Renal cortex interstitium (tissue), 11 donors: ENCODE measurements around the gene RANGAP1. TPM values are rescaled to one million over a fixed set of nuclear protein-coding genes. Genes with fewer than 3 reads are reported as not detected.
"Not testable (repeated sequence)": the region's sequence is repeated elsewhere in the genome, so short reads cannot be mapped to it uniquely, and the experiment has no call there.

Experiments used
- DNase-seq, 11 donors: peaks; one replicate each; pipeline ENCODE4 v3.0.0-alpha.2; 2013; ENCODE audit warnings: low read depth in 9 of 11, low spot score in 4 of 11; ENCODE audit errors: extremely low read depth in 1 of 11
- polyA plus RNA-seq, 3 donors: library from polyadenylated mRNA; unstranded; fragments of 120-200 nt; gene quantifications; one replicate each; pipeline ENCODE4 v1.2.1, GENCODE V29; 2013; ENCODE audit not compliant: insufficient read length in 3 of 3

Gene RANGAP1
- polyA plus RNA-seq, 3 donors = 45.7 to 59.3 (median 56.0) TPM

DNA sequence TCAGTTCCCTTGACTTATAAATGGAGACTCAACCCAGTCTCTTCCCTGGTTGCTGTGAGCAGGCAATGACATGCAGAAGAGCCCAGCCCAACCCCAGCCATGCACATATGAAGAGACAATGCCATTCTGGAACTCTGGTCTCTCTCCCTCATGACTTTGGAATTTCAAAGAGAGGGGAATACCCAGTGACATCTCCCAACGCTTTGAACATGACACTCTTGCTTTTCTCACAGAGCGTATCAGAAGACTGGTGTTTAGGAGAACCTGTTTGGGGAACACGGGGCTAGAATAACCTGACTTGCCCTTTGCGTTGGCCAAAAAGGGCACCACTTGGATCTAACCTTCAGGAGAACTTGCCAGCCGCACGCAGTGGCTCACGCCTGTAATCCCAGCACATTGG, 12.9 kb downstream of the RANGAP1 start:
- no peak for DNase-seq

DNA sequence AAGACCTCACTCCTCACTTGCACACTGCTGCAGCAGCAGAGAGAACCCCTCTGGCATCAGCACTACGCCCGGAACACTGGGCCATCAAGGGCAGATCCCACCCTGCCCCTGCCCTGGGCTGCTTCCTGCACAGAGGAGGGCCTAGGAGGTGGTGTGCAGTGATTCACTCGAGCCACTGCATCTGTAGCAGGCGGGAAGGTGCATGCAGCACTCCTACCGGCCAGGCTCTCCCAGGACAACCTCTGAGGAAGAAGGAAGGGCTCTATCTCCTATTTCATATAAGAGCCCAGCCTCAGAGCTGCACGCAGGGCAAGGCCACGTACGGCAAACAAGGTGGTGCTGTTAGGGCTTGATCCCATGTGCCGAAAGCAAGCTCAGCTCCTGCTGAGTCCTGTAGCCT, 14.2 kb downstream of the RANGAP1 start:
- DNase-seq = no peak

DNA sequence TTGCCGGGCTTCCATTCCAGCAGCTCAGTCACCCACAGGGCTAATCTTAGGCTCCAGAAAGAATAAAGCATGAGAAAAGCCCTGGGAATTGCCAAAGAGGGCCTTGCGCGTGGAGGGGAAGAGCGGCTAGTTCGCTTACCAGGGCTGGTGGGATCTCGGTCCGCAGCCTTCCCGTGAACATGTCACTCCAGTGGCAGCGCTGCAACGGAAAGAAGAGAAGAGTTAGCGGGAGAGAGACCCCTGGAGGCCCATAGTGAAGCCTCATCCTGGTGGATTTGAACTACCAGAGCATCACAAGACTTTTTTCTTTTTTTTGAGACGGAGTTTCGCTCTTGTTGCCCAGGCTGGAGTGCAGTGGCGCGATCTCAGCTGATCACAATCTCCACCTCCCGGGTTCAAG, 18.0 kb downstream of the RANGAP1 start:
- no peak for DNase-seq

DNA sequence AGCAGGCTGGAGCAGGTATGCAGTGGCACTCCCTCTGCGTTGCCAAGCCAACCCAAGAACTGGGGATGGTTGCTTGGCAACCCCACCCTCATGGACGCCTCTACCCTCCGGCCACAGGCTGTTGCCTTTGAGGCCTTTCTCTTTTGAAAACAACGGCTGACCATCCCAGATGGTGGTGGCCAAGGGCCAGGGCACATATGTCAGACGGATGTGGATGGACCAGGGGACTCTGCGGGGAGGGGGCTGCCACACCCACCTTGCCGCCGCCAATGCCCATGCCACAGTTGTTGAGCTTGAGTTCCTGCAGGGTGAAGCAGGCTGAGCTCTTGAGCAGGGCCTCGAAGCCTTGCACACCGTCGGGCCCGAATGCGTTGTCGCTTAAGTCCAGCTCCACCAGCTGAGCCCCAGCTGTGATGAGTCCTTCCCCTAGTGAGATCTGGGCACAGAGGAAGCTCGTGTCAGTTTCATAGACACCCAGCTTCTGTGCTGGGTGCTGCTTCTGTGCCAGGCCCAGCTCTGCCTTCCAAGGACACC, 21.5 kb downstream of the RANGAP1 start:
- DNase-seq = no peak

DNA sequence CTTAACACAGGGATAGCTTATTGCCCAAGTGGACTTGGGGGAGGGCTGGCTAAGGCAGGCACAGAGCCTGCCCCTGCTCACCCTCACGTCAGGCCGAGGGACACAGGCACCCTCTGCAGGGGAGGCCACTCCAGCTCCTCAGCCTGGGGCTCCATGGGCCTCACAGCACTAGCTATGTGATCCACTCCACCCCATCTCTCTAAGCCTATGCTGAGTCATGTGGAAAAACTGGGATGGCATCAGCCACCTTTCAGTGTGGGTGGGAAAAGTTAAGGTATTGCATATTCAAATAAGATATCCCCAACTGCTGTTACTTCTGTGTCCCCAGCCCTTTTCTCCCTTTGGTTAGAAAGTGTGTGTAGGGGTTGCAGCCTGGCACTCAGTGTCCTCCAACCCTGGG, 22.3 kb downstream of the RANGAP1 start:
- DNase-seq = no peak

DNA sequence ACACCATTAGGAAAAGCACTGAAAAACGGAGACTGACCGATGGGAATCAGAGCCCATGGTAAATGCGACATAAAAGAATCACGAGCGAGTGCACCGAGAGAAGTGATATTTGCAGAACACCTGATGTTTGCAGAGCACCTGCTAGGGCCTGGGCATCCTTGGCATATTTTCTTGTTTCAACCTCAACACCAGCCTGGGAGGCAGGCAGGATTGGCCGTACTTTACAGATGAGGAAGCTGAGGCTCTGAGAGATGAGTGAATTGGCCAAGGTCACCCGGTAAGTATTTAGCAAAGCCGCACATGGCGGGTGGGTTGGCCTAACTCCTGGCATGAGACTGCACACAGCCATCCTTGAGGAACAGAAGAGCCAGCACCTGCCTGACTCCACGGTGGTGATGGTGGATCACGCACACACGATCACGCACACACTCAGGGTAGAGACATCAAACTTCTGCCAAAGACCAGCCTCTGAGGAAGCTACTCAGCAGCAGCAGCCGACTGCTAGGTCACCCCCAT, 23.7 kb downstream of the RANGAP1 start:
- no peak for DNase-seq

DNA sequence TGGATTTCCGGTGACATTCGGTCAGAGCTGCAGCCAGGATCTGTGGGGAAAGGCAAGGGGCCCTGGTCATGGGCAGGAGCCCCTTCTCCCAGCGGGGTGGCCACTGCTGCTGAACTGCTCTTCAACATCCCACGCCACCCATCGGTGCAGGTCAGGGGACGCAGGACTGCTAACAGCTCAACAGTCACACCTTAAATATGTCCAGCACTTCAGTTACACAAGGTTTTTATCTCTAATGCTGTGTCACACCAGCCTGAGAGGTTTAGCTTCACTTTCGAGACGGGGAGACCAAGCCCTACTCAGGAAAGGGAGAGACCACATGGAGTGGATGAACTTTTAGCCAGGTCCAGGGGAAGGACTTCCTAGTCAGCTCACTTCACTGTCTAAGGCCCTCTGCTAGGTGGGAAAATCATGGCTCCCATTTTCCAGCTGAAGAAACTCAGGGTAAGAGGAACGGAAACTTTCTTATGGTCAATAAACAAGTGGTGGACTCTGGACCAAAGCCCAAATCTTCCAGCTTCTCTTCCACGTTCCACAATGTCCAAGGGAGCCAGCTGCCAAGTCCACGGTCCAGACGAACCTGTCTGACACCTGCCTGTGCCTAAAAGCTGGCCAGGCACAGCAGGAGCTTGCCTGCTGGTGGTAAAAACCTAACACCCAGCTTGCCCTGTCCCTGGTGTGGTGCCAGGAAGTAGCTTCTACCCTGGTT, 24.3 kb downstream of the RANGAP1 start:
- no peak for DNase-seq

DNA sequence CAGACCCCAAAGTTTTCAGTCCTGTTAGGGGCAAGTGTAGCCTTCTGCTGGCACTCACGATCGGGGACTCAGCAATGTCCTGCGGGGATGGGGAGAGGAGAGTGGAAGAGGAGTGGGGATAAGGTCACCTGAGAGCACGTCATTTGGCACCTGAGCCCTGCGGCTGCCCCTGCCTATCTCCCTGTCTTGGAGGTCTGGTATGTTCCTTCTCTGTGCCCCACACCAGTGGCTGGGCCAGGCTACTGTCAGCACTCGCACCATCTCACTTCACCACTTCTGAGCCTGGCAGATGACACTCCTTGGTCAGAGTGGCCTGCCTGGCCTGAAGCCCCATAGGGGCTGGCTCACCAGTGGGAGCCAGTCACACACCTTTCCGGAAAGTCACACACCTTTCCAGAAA, 25.1 kb downstream of the RANGAP1 start:
- DNase-seq = no peak

DNA sequence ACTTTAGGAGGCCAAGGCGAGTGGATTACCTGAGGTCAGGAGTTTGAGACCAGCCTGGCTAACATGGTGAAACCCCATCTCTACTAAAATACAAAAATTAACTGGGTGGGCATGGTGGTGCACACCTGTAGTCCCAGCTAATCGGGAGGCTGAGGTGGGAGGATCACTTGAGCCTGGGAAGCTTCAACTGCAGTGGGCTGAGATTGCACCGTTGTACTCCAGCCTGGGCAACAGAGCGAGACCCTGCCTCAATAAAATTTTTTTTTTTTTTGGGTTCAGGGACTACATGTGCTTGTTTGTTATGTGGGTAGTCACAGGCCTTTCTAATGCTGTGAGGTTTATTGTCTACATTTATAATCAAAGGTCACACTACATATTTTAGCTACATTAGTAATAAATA, 26.2 kb downstream of the RANGAP1 start:
- DNase-seq = not testable (repeated sequence)

DNA sequence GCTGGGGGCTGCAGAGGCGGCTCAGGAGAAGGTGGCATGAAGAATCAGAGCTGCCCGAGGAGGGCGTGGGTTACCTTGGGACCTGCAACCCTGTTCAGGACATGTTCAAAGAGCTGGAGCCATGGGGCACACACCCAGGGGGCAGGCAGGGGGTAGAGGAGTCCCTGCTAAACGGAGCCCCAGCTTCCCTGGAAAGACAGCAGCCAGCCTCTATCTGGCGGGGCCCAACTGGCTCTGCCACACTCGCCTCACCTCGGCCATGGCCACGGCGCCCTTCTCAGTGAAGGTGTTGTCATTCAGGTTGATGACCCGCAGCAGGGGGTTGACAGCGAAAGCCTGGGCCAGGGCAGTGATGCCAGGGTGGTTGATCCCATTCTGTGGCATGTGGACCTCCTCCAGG, 28.3 kb downstream of the RANGAP1 start:
- DNase-seq = no peak

DNA sequence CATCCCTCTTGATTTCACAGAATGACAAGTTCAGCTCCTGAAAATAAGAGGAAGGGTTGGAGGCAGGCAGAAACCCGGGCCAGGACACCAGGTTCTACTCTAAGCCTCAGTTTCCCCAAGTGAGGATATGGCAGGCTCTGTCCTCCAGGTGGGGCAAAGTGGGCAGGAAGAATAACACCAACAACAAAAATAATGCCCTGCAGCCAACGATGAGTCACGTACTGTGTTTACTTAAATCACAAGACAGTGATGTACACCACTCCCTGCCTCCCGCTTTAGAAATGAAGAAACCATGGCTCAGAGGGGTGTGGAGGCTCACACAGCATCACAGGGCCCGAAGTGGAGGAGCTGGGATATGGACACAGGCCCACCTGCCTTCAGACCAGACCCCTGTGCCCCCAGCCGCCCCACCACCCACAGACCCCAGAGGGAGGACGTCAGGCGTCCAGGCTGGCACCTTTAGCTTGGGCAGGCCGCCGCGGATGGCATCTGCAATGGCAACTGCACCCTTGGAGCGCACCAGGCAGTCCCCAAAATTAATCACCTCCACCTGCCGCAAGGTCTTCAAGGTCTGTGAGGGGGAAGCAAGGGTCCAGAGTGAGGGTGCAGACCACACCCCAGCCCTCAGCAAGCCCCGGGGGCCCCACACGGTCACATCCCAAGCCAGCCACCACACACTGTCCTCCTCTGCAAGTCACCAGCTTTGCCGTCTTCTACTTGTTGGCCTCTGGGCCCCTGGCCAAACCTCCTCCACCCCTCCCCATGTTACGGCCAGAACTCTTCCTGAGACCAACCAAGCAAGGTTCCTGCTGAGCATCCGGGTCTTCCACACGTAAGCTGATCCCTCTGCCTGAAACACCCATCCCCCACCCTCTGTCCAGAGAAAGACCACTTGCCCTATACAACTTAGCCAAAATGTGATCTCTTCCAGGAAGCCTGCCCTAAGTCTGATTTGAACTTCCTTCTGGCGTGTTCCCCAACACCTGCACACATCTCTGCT, 29.4 kb downstream of the RANGAP1 start:
- peak in 3 of 11 donors; percentile 10 to 29 (median 22) for DNase-seq

DNA sequence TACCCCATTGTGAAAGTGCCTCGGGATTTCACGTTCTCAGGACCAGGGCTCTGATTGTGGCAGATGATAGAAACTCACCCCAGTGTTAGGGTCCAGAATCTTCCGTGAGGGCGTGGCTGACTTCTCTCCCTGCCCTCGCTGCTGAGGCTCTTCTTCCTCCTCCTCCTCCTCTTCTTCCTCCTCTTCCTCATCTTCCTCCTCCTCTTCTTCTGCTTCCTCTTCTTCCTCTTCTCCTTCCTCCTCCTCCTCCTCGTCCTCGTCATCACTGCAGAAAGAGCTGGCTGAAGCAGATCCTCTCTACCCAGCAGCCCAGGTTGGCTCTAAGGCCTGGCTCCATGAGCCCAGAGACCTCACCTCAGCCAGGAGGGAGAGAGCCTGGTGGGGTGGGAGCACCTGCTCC, 31.8 kb downstream of the RANGAP1 start:
- DNase-seq = no peak

DNA sequence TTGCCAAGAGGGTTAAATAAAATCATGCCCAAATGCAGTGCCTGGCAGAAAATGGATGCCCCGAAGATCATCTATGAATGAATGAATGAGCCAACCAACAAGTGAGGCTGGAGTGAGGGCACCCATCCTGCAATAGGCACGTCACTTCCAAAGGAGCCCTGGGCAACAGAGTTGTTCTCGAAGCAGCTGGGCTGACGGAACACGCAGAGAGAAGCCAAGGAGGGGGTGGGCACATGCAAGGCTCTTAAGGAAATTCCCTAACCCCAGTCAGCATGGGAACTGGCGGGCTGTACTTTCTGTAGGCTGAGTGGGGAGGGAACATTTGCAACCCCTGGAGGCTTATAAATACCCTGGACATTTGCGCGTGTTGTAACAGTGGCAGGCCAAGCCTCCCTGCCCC, 33.6 kb downstream of the RANGAP1 start:
- DNase-seq = no peak

DNA sequence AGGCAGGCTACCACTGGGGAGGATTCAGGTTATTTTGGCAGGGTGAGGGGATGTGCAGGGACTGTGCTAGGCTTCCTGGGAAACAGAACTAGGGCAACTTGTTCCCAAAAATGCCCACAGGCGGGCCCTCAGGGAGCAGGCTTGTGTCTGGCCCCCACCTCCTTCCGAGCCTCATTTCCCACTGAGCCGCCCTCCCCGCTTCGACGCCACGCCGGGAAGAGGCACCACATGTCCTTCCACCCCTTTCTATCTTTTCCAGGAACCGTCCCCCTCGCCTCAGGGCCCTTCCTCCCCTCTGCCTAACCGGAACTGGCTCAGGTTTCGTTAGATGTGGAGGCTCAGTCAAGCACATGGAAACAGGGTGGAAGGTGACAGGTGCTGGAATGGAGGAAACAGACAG, 35.9 kb downstream of the RANGAP1 start:
- no peak for DNase-seq

DNA sequence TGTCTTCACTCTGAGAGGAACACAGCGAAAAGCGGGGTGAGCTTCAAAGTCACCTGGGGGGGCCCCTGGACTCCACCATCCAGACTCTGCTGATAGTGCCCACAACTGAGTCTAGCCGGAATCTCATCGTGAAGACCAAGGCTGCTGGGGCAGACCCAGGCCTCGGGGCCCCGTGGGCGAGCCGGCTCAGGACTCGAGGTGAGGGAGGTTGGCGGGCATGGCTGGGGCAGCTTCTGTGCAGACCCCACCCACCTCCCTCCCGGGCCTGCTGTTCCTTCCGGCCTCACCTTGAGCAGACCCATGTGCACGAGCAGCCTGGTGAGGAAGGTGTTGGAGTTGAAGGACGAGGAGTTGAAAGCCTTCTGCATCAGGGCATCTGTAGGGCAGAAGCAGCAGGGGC, 36.5 kb downstream of the RANGAP1 start:
- no peak for DNase-seq

DNA sequence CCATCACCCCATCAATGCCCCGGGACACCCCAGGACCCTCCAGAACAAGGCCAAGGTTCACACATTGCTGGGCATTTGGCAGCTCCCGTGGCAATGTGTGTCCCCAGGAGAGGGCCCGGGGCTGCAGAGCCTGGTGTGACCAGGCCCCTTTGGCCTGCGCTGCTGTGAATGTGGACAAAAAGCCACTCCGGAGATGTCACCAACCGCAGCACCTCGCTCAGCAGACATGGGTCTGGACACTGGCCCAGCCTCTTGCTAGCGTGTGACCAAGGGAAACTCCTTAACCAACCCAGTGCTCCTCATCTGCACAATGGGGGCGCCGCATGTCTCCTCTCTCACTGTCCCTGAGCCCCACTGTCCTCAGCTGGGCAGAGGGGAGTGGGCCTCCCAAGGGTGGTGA, 37.2 kb downstream of the RANGAP1 start:
- DNase-seq = no peak

DNA sequence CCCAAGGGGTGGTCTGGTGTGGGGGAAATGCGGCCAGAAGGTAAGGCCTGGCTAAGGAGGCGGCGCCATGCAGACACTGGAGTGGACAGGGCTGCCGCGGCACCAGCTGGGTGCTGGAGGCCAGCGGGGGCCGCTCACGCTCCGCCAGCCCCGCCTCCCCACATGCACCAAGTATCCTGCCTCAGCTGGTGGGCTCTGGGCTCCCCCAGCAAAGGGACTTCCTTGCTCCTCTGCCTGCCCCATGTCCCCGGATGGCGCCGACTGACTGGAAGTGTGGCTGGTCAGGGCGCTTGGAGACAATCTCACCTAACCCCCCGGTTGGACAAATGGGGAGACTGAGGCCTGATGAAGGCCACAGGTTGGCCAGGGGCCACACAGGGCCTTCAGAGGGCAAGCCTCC, 37.7 kb downstream of the RANGAP1 start:
- no peak for DNase-seq

DNA sequence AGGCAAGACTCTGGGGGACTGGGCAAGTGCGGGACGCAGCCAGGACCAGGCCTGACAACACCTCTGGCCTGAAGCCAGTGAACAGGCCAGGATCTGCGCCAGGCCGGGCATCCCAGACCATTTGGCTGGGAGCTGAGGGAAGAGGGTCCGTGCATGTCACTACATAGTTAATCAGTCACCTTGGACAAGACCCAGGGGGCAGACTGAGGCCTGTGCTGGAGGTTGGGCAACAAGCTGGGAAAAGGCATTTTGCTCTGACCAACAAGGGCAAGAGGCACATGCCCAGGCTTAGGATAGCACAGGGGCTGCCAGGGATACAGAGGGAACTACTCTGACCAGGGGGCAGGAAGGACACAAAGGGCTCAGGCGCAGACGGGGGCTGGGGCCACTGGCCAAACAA, 38.3 kb downstream of the RANGAP1 start:
- DNase-seq = no peak

DNA sequence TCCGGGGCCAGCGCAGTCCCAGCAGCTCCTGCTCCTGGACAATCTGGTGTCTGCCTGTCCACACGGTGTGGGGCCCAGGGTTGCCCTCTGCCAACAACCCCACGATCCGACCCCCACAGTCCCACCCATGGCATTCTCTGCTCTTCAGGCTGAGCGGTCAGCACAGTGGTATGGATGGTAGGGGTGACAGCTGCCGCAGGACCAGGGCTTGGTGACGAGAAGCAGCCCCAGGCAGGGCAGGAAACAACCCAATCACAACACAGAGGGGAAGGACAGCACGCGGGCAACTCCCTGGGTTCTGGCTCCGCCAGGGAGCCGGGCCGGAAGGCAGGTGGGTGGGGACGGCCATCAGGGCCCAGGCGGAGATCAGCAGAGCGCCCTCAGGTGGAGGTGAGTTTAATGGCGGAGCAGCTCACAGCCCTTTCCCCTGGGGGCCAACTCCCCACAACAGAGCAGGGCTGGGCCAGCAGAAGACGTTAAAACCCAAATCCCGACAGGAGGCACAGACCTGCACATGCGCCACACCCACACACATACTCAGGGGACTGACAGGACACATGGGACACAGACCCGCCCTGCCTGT, 40.0 kb downstream of the RANGAP1 start:
- DNase-seq = no peak

DNA sequence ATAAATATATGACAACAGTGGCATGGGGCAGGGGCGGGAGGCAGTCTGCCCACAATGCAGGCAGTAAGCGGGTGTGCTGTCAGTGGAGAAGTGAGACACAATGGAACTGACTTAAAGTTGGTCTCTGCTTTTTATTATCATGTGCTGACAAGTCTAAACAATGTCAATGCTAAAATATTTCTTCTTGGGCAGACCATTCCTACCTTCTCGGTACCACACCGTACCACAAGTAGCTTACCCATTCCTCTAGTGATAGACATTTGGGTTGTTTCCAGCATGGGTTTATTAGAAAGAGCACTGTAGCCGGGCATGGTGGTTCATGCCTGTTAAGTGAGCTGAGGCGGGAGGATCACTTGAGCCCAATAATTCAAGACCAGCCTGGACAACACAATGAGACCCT, 42.6 kb downstream of the RANGAP1 start:
- no peak for DNase-seq
